ENCODE data around the gene SMTNL2. TPM values are rescaled to one million over a fixed set of nuclear protein-coding genes. Genes with fewer than 3 reads are reported as not detected.
"Not testable (repeated sequence)": the region's sequence is repeated elsewhere in the genome, so short reads cannot be mapped to it uniquely, and the experiment has no call there.

Gene SMTNL2
- total RNA-seq, 1 experiment from 2014 or later = 2.9 TPM

- no peak for DNase-seq (ENCODE audit: low read depth)
- in situ Hi-C loops (cut with HindIII; ENCODE audit: low pct_unique_long_range_greater_than_20kb, low sequenced_read_pairs) = no loop called here
Measured at GRCh38 chr17:4593021-4593421, 8.7 kb downstream of the SMTNL2 start.

GRCh38 chr17:4594406-4594805 is 10.1 kb downstream of the SMTNL2 start:
- no peak for DNase-seq (ENCODE audit: low read depth)
- in situ Hi-C loops (cut with HindIII; ENCODE audit: low pct_unique_long_range_greater_than_20kb, low sequenced_read_pairs) = no loop called here

GRCh38 chr17:4594931-4595684 is 10.8 kb downstream of the SMTNL2 start:
- in situ Hi-C loops (cut with HindIII; ENCODE audit: low pct_unique_long_range_greater_than_20kb, low sequenced_read_pairs) = no loop called here

GRCh38 chr17:4595685-4596342 is 11.5 kb downstream of the SMTNL2 start:
- in situ Hi-C loops (cut with HindIII; ENCODE audit: low pct_unique_long_range_greater_than_20kb, low sequenced_read_pairs) = not testable (repeated sequence)

More at GRCh38 chr17:4594931-4595684, 10.8 kb downstream of the SMTNL2 start:
- DNase-seq (ENCODE audit: low read depth) = no peak

GRCh38 chr17:4596636-4597380 is 12.5 kb downstream of the SMTNL2 start:
- in situ Hi-C loops (cut with HindIII; ENCODE audit: low pct_unique_long_range_greater_than_20kb, low sequenced_read_pairs) = no loop called here

More at GRCh38 chr17:4595685-4596342, 11.5 kb downstream of the SMTNL2 start:
- not testable (repeated sequence) for DNase-seq (ENCODE audit: low read depth)

GRCh38 chr17:4597975-4598374 is 13.6 kb downstream of the SMTNL2 start:
- in situ Hi-C loops (cut with HindIII; ENCODE audit: low pct_unique_long_range_greater_than_20kb, low sequenced_read_pairs) = no loop called here
- no peak for DNase-seq (ENCODE audit: low read depth)

More at GRCh38 chr17:4596636-4597380, 12.5 kb downstream of the SMTNL2 start:
- no peak for DNase-seq (ENCODE audit: low read depth)

GRCh38 chr17:4598776-4599504 is 14.6 kb downstream of the SMTNL2 start:
- in situ Hi-C loops (cut with HindIII; ENCODE audit: low pct_unique_long_range_greater_than_20kb, low sequenced_read_pairs) = no loop called here
- no peak for DNase-seq (ENCODE audit: low read depth)

- in situ Hi-C loops (cut with HindIII; ENCODE audit: low pct_unique_long_range_greater_than_20kb, low sequenced_read_pairs) = no loop called here
- DNase-seq (ENCODE audit: low read depth) = no peak
Measured at GRCh38 chr17:4599505-4600281, 15.4 kb downstream of the SMTNL2 start.

- no peak for DNase-seq (ENCODE audit: low read depth)
- in situ Hi-C loops (cut with HindIII; ENCODE audit: low pct_unique_long_range_greater_than_20kb, low sequenced_read_pairs) = no loop called here
Measured at GRCh38 chr17:4600563-4600962, 16.2 kb downstream of the SMTNL2 start.

GRCh38 chr17:4601326-4601725 is 17.0 kb downstream of the SMTNL2 start:
- no peak for DNase-seq (ENCODE audit: low read depth)

GRCh38 chr17:4602041-4602440 is 17.7 kb downstream of the SMTNL2 start:
- in situ Hi-C loops (cut with HindIII; ENCODE audit: low pct_unique_long_range_greater_than_20kb, low sequenced_read_pairs) = no loop called here
- DNase-seq (ENCODE audit: low read depth) = no peak

More at GRCh38 chr17:4601326-4601725, 17.0 kb downstream of the SMTNL2 start:
- in situ Hi-C loops (cut with HindIII; ENCODE audit: low pct_unique_long_range_greater_than_20kb, low sequenced_read_pairs) = no loop called here

GRCh38 chr17:4604111-4604644 is 19.8 kb downstream of the SMTNL2 start:
- in situ Hi-C loops (cut with HindIII; ENCODE audit: low pct_unique_long_range_greater_than_20kb, low sequenced_read_pairs) = no loop called here
- no peak for DNase-seq (ENCODE audit: low read depth)

- in situ Hi-C loops (cut with HindIII; ENCODE audit: low pct_unique_long_range_greater_than_20kb, low sequenced_read_pairs); DNase-seq (ENCODE audit: low read depth): not testable (repeated sequence)
Measured at GRCh38 chr17:4604736-4605135, 20.4 kb downstream of the SMTNL2 start.

GRCh38 chr17:4605826-4606225 is 21.5 kb downstream of the SMTNL2 start:
- in situ Hi-C loops (cut with HindIII; ENCODE audit: low pct_unique_long_range_greater_than_20kb, low sequenced_read_pairs) = no loop called here
- no peak for DNase-seq (ENCODE audit: low read depth)

- in situ Hi-C loops (cut with HindIII; ENCODE audit: low pct_unique_long_range_greater_than_20kb, low sequenced_read_pairs) = no loop called here
- DNase-seq (ENCODE audit: low read depth) = no peak
Measured at GRCh38 chr17:4607261-4607741, 23.0 kb downstream of the SMTNL2 start.

GRCh38 chr17:4607773-4608187 is 23.5 kb downstream of the SMTNL2 start:
- DNase-seq (ENCODE audit: low read depth) = no peak
- in situ Hi-C loops (cut with HindIII; ENCODE audit: low pct_unique_long_range_greater_than_20kb, low sequenced_read_pairs) = no loop called here

- in situ Hi-C loops (cut with HindIII; ENCODE audit: low pct_unique_long_range_greater_than_20kb, low sequenced_read_pairs) = no loop called here
Measured at GRCh38 chr17:4609761-4610160, 25.4 kb downstream of the SMTNL2 start.

More at GRCh38 chr17:4609761-4610160, 25.4 kb downstream of the SMTNL2 start:
- no peak for DNase-seq (ENCODE audit: low read depth)
